ENCODE results near the gene RUSC2. TPM values are rescaled to one million over a fixed set of nuclear protein-coding genes. Genes with fewer than 3 reads are reported as not detected.

RUSC2 gene
- total and polyA plus RNA-seq, 10 of the 15 experiments (the other 5 are each of a cell fraction or from before 2014, with no cell fraction given) = not detected

DNA sequence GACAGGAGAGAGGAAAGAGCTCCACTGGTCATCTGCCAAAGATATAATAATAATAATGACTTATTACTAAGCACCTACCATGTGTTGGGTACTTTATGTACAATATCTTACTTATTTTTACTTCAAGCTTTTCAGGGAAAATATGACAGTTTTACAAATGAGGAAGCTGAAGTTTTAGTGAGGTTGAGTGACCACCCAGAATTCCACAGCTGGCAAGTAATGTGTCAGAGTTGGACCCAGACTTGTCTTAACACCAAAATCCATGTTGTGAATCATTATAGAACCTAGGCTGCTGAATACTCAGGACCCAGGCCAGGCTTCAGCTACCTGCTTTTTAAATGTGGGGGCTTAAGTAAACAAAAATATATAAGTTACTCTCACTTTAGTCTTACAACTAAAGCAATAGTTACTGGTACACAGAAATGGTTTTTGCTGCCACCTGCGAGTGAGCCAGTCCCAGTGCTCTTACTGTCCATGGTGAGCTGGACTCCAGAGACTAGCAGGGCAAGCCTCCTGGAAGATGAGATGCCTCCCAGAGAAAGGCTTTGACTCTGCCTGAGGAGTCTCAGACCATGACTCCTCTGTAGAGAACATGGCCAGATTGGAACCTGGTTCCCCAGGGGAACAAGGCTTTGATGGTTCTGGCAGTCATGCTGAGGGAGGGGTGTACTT is 29.9 kb downstream of the RUSC2 start:
- H4K20me1 ChIP-seq (ENCODE audit: control insufficient read depth, insufficient read depth) = no peaks in the 10 kb centered on the region
- 0% methylated on average over 1 of the region's 1 CpG for WGBS (ENCODE audit: insufficient coverage, insufficient replicate concordance, low lambda C conversion rate, missing lambda C conversion rate)
- no peak overlapping the region for H3K4me3 ChIP-seq
- no peaks in the 10 kb centered on the region for H3K9me3 ChIP-seq (replicated peaks; ENCODE audit: control insufficient read depth, insufficient read depth, low read length)
- no peaks in the 10 kb centered on the region; a peak in 1 of 4 replicates for H3K27me3 ChIP-seq (replicated peaks in 1 of 2; ENCODE audit: control insufficient read depth in 2 of 2, insufficient read depth in 2 of 2, low read length in 1 of 2)
- no peak for DNase-seq (ENCODE audit: low read depth, low spot score)
- ChIA-PET RAD21 (ENCODE audit: unreplicated experiment) (no interaction called here), CTCF (no interaction called here), SMC1A (ENCODE audit: uncharacterized antibody, unreplicated experiment) (no interaction called here), POLR2A (no interaction called here)
- FAIRE-seq = no peak
- no peak overlapping the region for H3K4me2 ChIP-seq (ENCODE audit: control insufficient read depth, insufficient read depth)
- no peak for ATAC-seq
- no peaks in the 10 kb centered on the region for H3K79me2 ChIP-seq (ENCODE audit: control insufficient read depth, insufficient read depth, low read length)
- H3K36me3 ChIP-seq (ENCODE audit: control insufficient read depth in 2 of 2, insufficient read depth in 2 of 2, low read length in 1 of 2) = no peaks in the 10 kb centered on the region
- intact Hi-C loops (cut with micrococcal nuclease; ENCODE audit: unreplicated experiment) = no loop called here
- no peak overlapping the region for H3K27ac ChIP-seq (ENCODE audit: control insufficient read depth, insufficient read depth)
- H3K9ac ChIP-seq (ENCODE audit: control insufficient read depth, insufficient read depth, low read length) = no peak overlapping the region
- no TSS peak for BruUV-seq (replicated peaks)
- no peak overlapping the region for H2AFZ ChIP-seq (ENCODE audit: control insufficient read depth, low read depth, low read length)
- in situ Hi-C loops (cut with MboI) = no loop called here
- no peak for TF ChIP-seq KDM1A (IDR thresholded peaks at IDR 0.05; ENCODE audit: borderline replicate concordance)
- TF ChIP-seq ZZZ3 (IDR thresholded peaks at IDR 0.05; ENCODE audit: control insufficient read depth, insufficient read length, low read depth) = no peak
- TF ChIP-seq FOXK2 (IDR thresholded peaks at IDR 0.05) = no peak
- no peak for TF ChIP-seq ZNF24 (IDR thresholded peaks at IDR 0.05)
- no peak for TF ChIP-seq WRNIP1 (IDR thresholded peaks at IDR 0.05; ENCODE audit: borderline replicate concordance, low read depth, low read length)
- no peak for TF ChIP-seq RBBP5 (conservative IDR thresholded peaks at IDR 0.05)
- no peaks in the 10 kb centered on the region for H3K4me1 ChIP-seq (ENCODE audit: control insufficient read depth, insufficient read depth, low read length)

DNA sequence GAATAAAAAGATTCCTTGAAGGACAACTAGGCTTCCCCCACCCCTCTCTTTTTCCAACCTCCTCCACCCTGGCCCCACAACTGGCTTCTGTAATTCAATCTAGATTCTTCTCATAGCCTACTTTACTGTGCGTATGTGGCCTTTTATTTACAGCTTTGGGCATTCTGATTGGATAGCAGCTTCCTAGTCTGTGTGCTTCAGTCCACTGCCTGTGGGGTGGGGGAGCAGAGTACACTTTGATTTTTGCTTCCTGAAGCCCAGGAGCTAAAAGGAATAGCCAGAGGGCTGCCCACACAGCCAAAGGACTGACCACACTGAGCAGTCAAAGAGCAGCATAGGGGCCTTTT is 30.4 kb downstream of the RUSC2 start:
- in situ Hi-C loops (cut with MboI) = no loop called here
- SMC1A ChIA-PET (ENCODE audit: uncharacterized antibody, unreplicated experiment) = interaction anchor here (0.7 kb wide), 1 partner anchor 68 kb away, joined by 3 read pairs; no protein-coding TSS in a partner anchor
- FAIRE-seq = no peak
- H3K27ac ChIP-seq (ENCODE audit: control insufficient read depth, insufficient read depth) = no peak overlapping the region
- CTCF ChIA-PET = no interaction called here
- H3K9me3 ChIP-seq (replicated peaks; ENCODE audit: control insufficient read depth, insufficient read depth, low read length) = no peaks in the 10 kb centered on the region
- ATAC-seq = no peak
- H3K4me1 ChIP-seq (ENCODE audit: control insufficient read depth, insufficient read depth, low read length) = no peaks in the 10 kb centered on the region
- H2AFZ ChIP-seq (ENCODE audit: control insufficient read depth, low read depth, low read length) = no peak overlapping the region
- H3K4me3 ChIP-seq = no peak overlapping the region
- H4K20me1 ChIP-seq (ENCODE audit: control insufficient read depth, insufficient read depth) = no peaks in the 10 kb centered on the region
- DNase-seq (ENCODE audit: low read depth, low spot score) = no peak
- BruUV-seq (replicated peaks) = no TSS peak
- WGBS (ENCODE audit: insufficient coverage, insufficient replicate concordance, low lambda C conversion rate, missing lambda C conversion rate) = 100% methylated on average over 1 of the region's 1 CpG
- RAD21 ChIA-PET (ENCODE audit: unreplicated experiment) = no interaction called here
- H3K36me3 ChIP-seq (ENCODE audit: control insufficient read depth in 2 of 2, insufficient read depth in 2 of 2, low read length in 1 of 2) = no peaks in the 10 kb centered on the region
- no peaks in the 10 kb centered on the region for H3K79me2 ChIP-seq (ENCODE audit: control insufficient read depth, insufficient read depth, low read length)
- no peaks in the 10 kb centered on the region; a peak in 1 of 4 replicates for H3K27me3 ChIP-seq (replicated peaks in 1 of 2; ENCODE audit: control insufficient read depth in 2 of 2, insufficient read depth in 2 of 2, low read length in 1 of 2)
- no peak overlapping the region for H3K4me2 ChIP-seq (ENCODE audit: control insufficient read depth, insufficient read depth)
- no peak overlapping the region for H3K9ac ChIP-seq (ENCODE audit: control insufficient read depth, insufficient read depth, low read length)
- intact Hi-C loops (cut with micrococcal nuclease; ENCODE audit: unreplicated experiment) = no loop called here
- POLR2A ChIA-PET = no interaction called here
- TF ChIP-seq GATAD2B (conservative IDR thresholded peaks at IDR 0.05; ENCODE audit: low read depth) = no peak
- TF ChIP-seq, protein P1, sequence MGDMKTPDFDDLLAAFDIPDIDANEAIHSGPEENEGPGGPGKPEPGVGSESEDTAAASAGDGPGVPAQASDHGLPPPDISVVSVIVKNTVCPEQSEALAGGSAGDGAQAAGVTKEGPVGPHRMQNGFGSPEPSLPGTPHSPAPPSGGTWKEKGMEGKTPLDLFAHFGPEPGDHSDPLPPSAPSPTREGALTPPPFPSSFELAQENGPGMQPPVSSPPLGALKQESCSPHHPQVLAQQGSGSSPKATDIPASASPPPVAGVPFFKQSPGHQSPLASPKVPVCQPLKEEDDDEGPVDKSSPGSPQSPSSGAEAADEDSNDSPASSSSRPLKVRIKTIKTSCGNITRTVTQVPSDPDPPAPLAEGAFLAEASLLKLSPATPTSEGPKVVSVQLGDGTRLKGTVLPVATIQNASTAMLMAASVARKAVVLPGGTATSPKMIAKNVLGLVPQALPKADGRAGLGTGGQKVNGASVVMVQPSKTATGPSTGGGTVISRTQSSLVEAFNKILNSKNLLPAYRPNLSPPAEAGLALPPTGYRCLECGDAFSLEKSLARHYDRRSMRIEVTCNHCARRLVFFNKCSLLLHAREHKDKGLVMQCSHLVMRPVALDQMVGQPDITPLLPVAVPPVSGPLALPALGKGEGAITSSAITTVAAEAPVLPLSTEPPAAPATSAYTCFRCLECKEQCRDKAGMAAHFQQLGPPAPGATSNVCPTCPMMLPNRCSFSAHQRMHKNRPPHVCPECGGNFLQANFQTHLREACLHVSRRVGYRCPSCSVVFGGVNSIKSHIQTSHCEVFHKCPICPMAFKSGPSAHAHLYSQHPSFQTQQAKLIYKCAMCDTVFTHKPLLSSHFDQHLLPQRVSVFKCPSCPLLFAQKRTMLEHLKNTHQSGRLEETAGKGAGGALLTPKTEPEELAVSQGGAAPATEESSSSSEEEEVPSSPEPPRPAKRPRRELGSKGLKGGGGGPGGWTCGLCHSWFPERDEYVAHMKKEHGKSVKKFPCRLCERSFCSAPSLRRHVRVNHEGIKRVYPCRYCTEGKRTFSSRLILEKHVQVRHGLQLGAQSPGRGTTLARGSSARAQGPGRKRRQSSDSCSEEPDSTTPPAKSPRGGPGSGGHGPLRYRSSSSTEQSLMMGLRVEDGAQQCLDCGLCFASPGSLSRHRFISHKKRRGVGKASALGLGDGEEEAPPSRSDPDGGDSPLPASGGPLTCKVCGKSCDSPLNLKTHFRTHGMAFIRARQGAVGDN (IDR thresholded peaks at IDR 0.05) = no peak
- no peak for TF ChIP-seq ZBTB11 (CRISPR knock-in tag; IDR thresholded peaks at IDR 0.05)
- no peak for TF ChIP-seq RUNX3 (IDR thresholded peaks at IDR 0.05; ENCODE audit: low read length)
- no peak for TF ChIP-seq PAX8 (IDR thresholded peaks at IDR 0.05)
- TF ChIP-seq TCF3 (IDR thresholded peaks at IDR 0.05; ENCODE audit: borderline replicate concordance, insufficient read depth, low read depth, low read length) = no peak
